IMR-90 (cell line): ENCODE data around the gene TAF4. TPM values are rescaled to one million over a fixed set of nuclear protein-coding genes. Genes with fewer than 3 reads are reported as not detected.

ENCODE experiments used
- ATAC-seq: fragments of 200-7000 bp; cut with Tn5 transposase; 2 replicates; pipeline ENCODE4 v1.9.1; 2020; ENCODE audit warnings: low read depth, mild to moderate bottlenecking, moderate library complexity
- BruUV-seq: library from RNA; stranded (reverse); fragments of 400-500 nt; replicated peaks from 2 replicates; lab custom pipeline; 2021; lab: Mats Ljungman, UMichigan
- CTCF ChIA-PET: fragments of 300-600 bp; formaldehyde crosslinking; extraction: SDS; loops from one replicate; lab custom pipeline; 2021; ENCODE audit warnings: antibody characterized with exemption; lab: Yijun Ruan, JAX
- POLR2A ChIA-PET: fragments of 300-600 bp; sonication (Branson Sonifier 250); formaldehyde crosslinking; loops from one replicate; lab custom pipeline; 2022; ENCODE audit warnings: antibody characterized with exemption; ENCODE audit not compliant: unreplicated experiment; lab: Charles Lee
- DNase-seq: peaks from one replicate; pipeline ENCODE4 v3.0.0; 2013
- H2AFZ ChIP-seq: replicated peaks from 2 replicates; pipeline ENCODE3; 2013; ENCODE audit warnings: low read length, mild to moderate bottlenecking; ENCODE audit not compliant: poor library complexity
- H2AK5ac ChIP-seq: 2 replicates; pipeline ENCODE4 v1.6.1; 2013; ENCODE audit warnings: low read depth, low read length, inconsistent platforms
- H2AK9ac ChIP-seq: replicated peaks from 2 replicates; pipeline ENCODE3; 2013; ENCODE audit warnings: mild to moderate bottlenecking, low read depth, low read length, moderate library complexity; ENCODE audit not compliant: poor library complexity
- H2BK120ac ChIP-seq: 2 replicates; pipeline ENCODE4 v1.6.1; 2013; ENCODE audit warnings: low read depth, low read length, inconsistent platforms
- H2BK15ac ChIP-seq: 3 replicates; pipeline ENCODE4 v1.6.1; 2013; ENCODE audit warnings: low read depth, low read length, inconsistent platforms
- H2BK20ac ChIP-seq: 2 replicates; pipeline ENCODE4 v1.6.1; 2013; ENCODE audit warnings: low read depth, mild to moderate bottlenecking, inconsistent platforms, low read length, moderate library complexity
- H2BK5ac ChIP-seq: 2 replicates; pipeline ENCODE4 v1.6.1; 2013; ENCODE audit warnings: mild to moderate bottlenecking, low read depth, low read length, inconsistent platforms; ENCODE audit not compliant: poor library complexity, severe bottlenecking
- H3K14ac ChIP-seq: replicated peaks from 2 replicates; pipeline ENCODE4 v1.6.1; 2013; ENCODE audit warnings: low read depth, low read length, inconsistent platforms
- H3K18ac ChIP-seq: 2 replicates; pipeline ENCODE4 v1.6.1; 2013; ENCODE audit warnings: low read depth, low read length, control low read depth
- H3K23ac ChIP-seq: 2 replicates; pipeline ENCODE4 v1.6.1; 2013; ENCODE audit warnings: low read depth, low read length, inconsistent platforms
- H3K27ac ChIP-seq: 2 replicates; pipeline ENCODE4 v1.5.1; 2013; ENCODE audit warnings: mild to moderate bottlenecking, control low read depth, low read length; ENCODE audit not compliant: insufficient read depth
- H3K27me3 ChIP-seq: 2 replicates; pipeline ENCODE4 v1.6.1; 2013; ENCODE audit warnings: low read length; ENCODE audit not compliant: control insufficient read depth, insufficient read depth
- H3K36me3 ChIP-seq: 2 replicates; pipeline ENCODE4 v1.6.1; 2013; ENCODE audit warnings: low read length, mixed read lengths; ENCODE audit not compliant: control insufficient read depth, insufficient read depth
- H3K4ac ChIP-seq: 2 replicates; pipeline ENCODE4 v1.6.1; 2013; ENCODE audit warnings: low read depth, low read length, inconsistent platforms
- H3K4me1 ChIP-seq: 2 replicates; pipeline ENCODE4 v1.6.1; 2013; ENCODE audit warnings: low read length, mixed read lengths; ENCODE audit not compliant: control insufficient read depth, insufficient read depth
- H3K4me2 ChIP-seq: 2 replicates; pipeline ENCODE4 v1.6.1; 2013; ENCODE audit warnings: low read depth, mild to moderate bottlenecking, control low read depth, low read length, moderate library complexity
- H3K4me3 ChIP-seq: 2 replicates; pipeline ENCODE4 v1.5.1; 2013; ENCODE audit warnings: low read depth, mild to moderate bottlenecking, control low read depth, low read length, moderate library complexity; ENCODE audit not compliant: insufficient read depth
- H3K56ac ChIP-seq: 2 replicates; pipeline ENCODE4 v1.6.1; 2013; ENCODE audit warnings: low read length, inconsistent platforms; ENCODE audit not compliant: insufficient read depth; ENCODE audit errors: extremely low read depth
- H3K79me1 ChIP-seq, 2 experiments: 2 replicates each; pipeline ENCODE4 v1.6.1; 2013; ENCODE audit warnings: low read length in 2 of 2, inconsistent platforms in 1 of 2, low read depth in 1 of 2
- H3K9ac ChIP-seq: 2 replicates; pipeline ENCODE4 v1.6.1; 2013; ENCODE audit warnings: low read depth, low read length, control low read depth
- H3K9me1 ChIP-seq: 2 replicates; pipeline ENCODE4 v1.6.1; 2013; ENCODE audit warnings: low read length, inconsistent platforms; ENCODE audit not compliant: insufficient read depth
- H3K9me3 ChIP-seq: 2 replicates; pipeline ENCODE4 v1.6.1; 2013; ENCODE audit warnings: low read length; ENCODE audit not compliant: control insufficient read depth, insufficient read depth
- H4K20me1 ChIP-seq: 2 replicates; pipeline ENCODE4 v1.6.1; 2013; ENCODE audit warnings: low read length, inconsistent platforms; ENCODE audit not compliant: insufficient read depth
- H4K5ac ChIP-seq: 2 replicates; pipeline ENCODE4 v1.6.1; 2013; ENCODE audit warnings: mild to moderate bottlenecking, low read depth, low read length, control low read depth
- H4K8ac ChIP-seq, 2 experiments: 2 replicates each; pipeline ENCODE4 v1.6.1; 2013; ENCODE audit warnings: low read depth in 2 of 2, low read length in 2 of 2, control low read depth in 1 of 2, inconsistent platforms in 1 of 2
- H4K91ac ChIP-seq: 2 replicates; pipeline ENCODE4 v1.6.1; 2013; ENCODE audit warnings: low read depth, low read length, inconsistent platforms; ENCODE audit not compliant: insufficient read depth
- BHLHE40 ChIP-seq: fragments of 150-350 bp; IDR thresholded peaks from 2 replicates; pipeline ENCODE4 v1.6.1; 2016; ENCODE audit warnings: mild to moderate bottlenecking, low read depth, low read length
- CEBPB ChIP-seq: IDR thresholded peaks from 2 replicates; pipeline ENCODE4 v1.6.1; 2012; ENCODE audit warnings: low read depth, low read length, improper control_type of control experiment
- CHD1 ChIP-seq: IDR thresholded peaks from 2 replicates; pipeline ENCODE4 v1.6.1; 2012; ENCODE audit warnings: low read depth, low read length, improper control_type of control experiment
- FOS ChIP-seq: fragments of 150-350 bp; IDR thresholded peaks from 2 replicates; pipeline ENCODE4 v1.6.1; 2016; ENCODE audit warnings: low read depth, low read length
- MAFK ChIP-seq: IDR thresholded peaks from 2 replicates; pipeline ENCODE4 v1.6.1; 2012; ENCODE audit warnings: low read depth, low read length, improper control_type of control experiment
- MAZ ChIP-seq: IDR thresholded peaks from 2 replicates; pipeline ENCODE4 v1.6.1; 2012; ENCODE audit warnings: low read depth, mild to moderate bottlenecking, low read length, improper control_type of control experiment, moderate library complexity, borderline replicate concordance
- MXI1 ChIP-seq: IDR thresholded peaks from 2 replicates; pipeline ENCODE4 v1.6.1; 2012; ENCODE audit warnings: low read depth, mild to moderate bottlenecking, low read length, moderate library complexity, borderline replicate concordance
- NFE2L2 ChIP-seq: fragments of 150-350 bp; IDR thresholded peaks from 2 replicates; pipeline ENCODE4 v1.6.1; 2016; ENCODE audit warnings: low read depth, mild to moderate bottlenecking, low read length
- POLR2A ChIP-seq: IDR thresholded peaks from 2 replicates; pipeline ENCODE4 v1.6.1; 2012; ENCODE audit warnings: mild to moderate bottlenecking, low read depth, low read length
- RAD21 ChIP-seq: IDR thresholded peaks from 2 replicates; pipeline ENCODE4 v1.6.1; 2012; ENCODE audit warnings: low read length, improper control_type of control experiment
- SMC3 ChIP-seq: fragments of 150-350 bp; IDR thresholded peaks from 2 replicates; pipeline ENCODE4 v1.6.1; 2016; ENCODE audit warnings: low read depth, mild to moderate bottlenecking, antibody characterized with exemption, low read length, moderate library complexity
- WGBS, 2 experiments: methylation state at CpG; one replicate each; pipeline versions ENCODE4 v1.1.5 to v1.1.7; 2013; ENCODE audit warnings: missing lambda C conversion rate in 2 of 2; ENCODE audit not compliant: insufficient read length in 1 of 2; ENCODE audit errors: extremely low coverage in 2 of 2; 5-methylcytosine and 5-hydroxymethylcytosine counted together
- dilution Hi-C: fragments of 300-500 bp; cut with HindIII; formaldehyde crosslinking; loops from one replicate; pipeline ENCODE4 v1.14.3; 2018; ENCODE audit warnings: low sequenced_read_pairs; ENCODE audit not compliant: unreplicated experiment
- in situ Hi-C: fragments of 300-500 bp; cut with MboI; formaldehyde crosslinking; loops from 3 replicates; pipeline ENCODE4 v1.14.3; 2019; ENCODE audit warnings: low sequenced_read_pairs, inconsistent platforms, mixed read lengths
- intact Hi-C: fragments of 100-400 bp; cut with micrococcal nuclease; formaldehyde crosslinking; loops from 2 replicates; pipeline ENCODE4 v1.10.0; 2022
- polyA plus RNA-seq, 3 experiments: library from polyadenylated mRNA; depleted of rRNA; stranded (reverse); fragments of >200 nt; gene quantifications; 2 replicates each; pipeline ENCODE4 v1.2.3, GENCODE V29; 2012; ENCODE audit warnings: low replicate concordance in 1 of 3
- total RNA-seq: library from RNA; depleted of rRNA; stranded (reverse); fragments of >200 nt; gene quantifications from 2 replicates; pipeline ENCODE4 v1.2.3, GENCODE V29; 2012
- TF ChIP-seq, protein P1 (sequence below): conservative IDR thresholded peaks from 2 replicates; pipeline ENCODE4 v1.5.1; 2012; ENCODE audit warnings: mild to moderate bottlenecking, low read depth, low read length, improper control_type of control experiment
- TF ChIP-seq, protein P2 (sequence below): fragments of 150-350 bp; IDR thresholded peaks from 2 replicates; pipeline ENCODE4 v1.6.1; 2017; ENCODE audit warnings: mild to moderate bottlenecking, antibody characterized with exemption, low read length, low read depth
- TF ChIP-seq, protein P3 (sequence below): fragments of 150-350 bp; IDR thresholded peaks from 2 replicates; pipeline ENCODE4 v1.6.1; 2016; ENCODE audit warnings: low read depth, mild to moderate bottlenecking, low read length, moderate library complexity, borderline replicate concordance

Gene TAF4
- total and polyA plus RNA-seq, 2 of the 4 experiments (the other 2 are of a cell fraction), result 1.4 to 5.1 TPM

DNA sequence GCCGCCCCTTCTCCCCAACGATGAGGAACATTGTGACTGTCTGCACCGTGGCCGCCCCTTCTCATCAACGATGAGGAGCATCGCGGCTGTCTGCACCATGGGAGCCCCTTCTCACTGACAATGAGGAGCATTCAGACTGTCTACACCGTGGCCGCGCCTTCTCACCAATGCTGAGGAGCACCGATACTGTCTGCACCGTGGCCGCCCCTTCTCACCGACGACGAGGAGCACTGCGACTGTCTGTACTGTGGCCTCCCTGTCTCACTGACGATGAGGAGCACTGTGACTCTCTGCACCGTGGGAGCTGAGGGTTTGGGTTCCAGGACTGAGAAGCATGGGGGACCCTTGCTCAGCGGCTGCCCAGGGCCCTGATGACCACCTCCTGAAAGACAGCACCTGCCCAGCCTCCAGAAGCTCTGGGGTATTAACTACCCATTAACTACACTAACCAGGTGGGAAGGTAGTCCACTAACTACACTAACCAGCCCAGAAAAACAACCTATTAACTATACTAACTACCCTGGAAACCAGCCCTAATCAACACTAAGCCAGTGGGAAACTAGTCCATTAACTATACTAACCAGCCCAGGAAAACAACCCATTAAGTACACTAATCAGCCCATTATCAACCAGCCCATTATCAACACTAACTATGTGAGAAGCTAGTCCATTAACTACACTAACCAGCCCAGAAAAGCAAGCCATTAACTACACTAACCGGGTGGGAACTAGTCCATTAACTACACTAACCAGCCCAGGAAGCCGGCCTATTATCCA, 116.9 kb downstream of the TAF4 start:
- Histone ChIP-seq H4K20me1 (no peaks in the 10 kb centered on the region), H2BK5ac (no peak overlapping the region), H3K9me1 (no peaks in the 10 kb centered on the region), H3K4me3 (no peak overlapping the region), H3K56ac (no peak overlapping the region), H3K18ac (no peak overlapping the region), H3K9me3 (peaks cover 3% of the 10 kb centered on the region; the same call in 1 of the 2 replicates), H2BK120ac (no peak overlapping the region), H2BK20ac (no peak overlapping the region), H4K8ac (no peak overlapping the region), H3K36me3 (no peaks in the 10 kb centered on the region), H3K4me2 (no peak overlapping the region), H2BK15ac (no peak overlapping the region), H4K91ac (no peak overlapping the region), H3K79me1 (no peaks in the 10 kb centered on the region), H2AFZ (no peak overlapping the region), H3K4me1 (no peaks in the 10 kb centered on the region), H4K5ac (no peak overlapping the region), H3K4ac (no peak overlapping the region), H3K9ac (no peak overlapping the region), H2AK5ac (no peak overlapping the region), H3K23ac (no peak overlapping the region), H2AK9ac (no peak overlapping the region), H3K14ac (no peak overlapping the region), H3K27ac (no peak overlapping the region), H3K27me3 (peaks cover 3% of the 10 kb centered on the region; the same call in 1 of the 2 replicates)
- in situ Hi-C loops, result no loop called here
- ChIA-PET POLR2A (no interaction called here), CTCF (no interaction called here)
- ATAC-seq (no peak), DNase-seq (no peak)
- intact Hi-C loops, result no loop called here
- 97% methylated on average over 12 of the region's 22 CpGs; no CpG with 5 or more reads in 1 of the 2 experiments for WGBS, 2 experiments
- dilution Hi-C loops, result no loop called here
- TF ChIP-seq, protein P1, sequence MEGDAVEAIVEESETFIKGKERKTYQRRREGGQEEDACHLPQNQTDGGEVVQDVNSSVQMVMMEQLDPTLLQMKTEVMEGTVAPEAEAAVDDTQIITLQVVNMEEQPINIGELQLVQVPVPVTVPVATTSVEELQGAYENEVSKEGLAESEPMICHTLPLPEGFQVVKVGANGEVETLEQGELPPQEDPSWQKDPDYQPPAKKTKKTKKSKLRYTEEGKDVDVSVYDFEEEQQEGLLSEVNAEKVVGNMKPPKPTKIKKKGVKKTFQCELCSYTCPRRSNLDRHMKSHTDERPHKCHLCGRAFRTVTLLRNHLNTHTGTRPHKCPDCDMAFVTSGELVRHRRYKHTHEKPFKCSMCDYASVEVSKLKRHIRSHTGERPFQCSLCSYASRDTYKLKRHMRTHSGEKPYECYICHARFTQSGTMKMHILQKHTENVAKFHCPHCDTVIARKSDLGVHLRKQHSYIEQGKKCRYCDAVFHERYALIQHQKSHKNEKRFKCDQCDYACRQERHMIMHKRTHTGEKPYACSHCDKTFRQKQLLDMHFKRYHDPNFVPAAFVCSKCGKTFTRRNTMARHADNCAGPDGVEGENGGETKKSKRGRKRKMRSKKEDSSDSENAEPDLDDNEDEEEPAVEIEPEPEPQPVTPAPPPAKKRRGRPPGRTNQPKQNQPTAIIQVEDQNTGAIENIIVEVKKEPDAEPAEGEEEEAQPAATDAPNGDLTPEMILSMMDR, result no peak
- TF ChIP-seq, protein P2, sequence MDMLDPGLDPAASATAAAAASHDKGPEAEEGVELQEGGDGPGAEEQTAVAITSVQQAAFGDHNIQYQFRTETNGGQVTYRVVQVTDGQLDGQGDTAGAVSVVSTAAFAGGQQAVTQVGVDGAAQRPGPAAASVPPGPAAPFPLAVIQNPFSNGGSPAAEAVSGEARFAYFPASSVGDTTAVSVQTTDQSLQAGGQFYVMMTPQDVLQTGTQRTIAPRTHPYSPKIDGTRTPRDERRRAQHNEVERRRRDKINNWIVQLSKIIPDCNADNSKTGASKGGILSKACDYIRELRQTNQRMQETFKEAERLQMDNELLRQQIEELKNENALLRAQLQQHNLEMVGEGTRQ, result no peak
- TF ChIP-seq, protein P3, sequence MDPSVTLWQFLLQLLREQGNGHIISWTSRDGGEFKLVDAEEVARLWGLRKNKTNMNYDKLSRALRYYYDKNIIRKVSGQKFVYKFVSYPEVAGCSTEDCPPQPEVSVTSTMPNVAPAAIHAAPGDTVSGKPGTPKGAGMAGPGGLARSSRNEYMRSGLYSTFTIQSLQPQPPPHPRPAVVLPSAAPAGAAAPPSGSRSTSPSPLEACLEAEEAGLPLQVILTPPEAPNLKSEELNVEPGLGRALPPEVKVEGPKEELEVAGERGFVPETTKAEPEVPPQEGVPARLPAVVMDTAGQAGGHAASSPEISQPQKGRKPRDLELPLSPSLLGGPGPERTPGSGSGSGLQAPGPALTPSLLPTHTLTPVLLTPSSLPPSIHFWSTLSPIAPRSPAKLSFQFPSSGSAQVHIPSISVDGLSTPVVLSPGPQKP, result no peak
- TF ChIP-seq CEBPB (no peak), POLR2A (no peak), RAD21 (no peak), BHLHE40 (no peak), MAZ (no peak), FOS (no peak), NFE2L2 (no peak), MAFK (no peak), SMC3 (no peak), MXI1 (no peak), CHD1 (no peak)
- no TSS peak for BruUV-seq
